ENCODE measurements around the gene REC114.
A peak's percentile ranks its signal among the peaks of the same experiment; 100 is the strongest.
"Not testable (repeated sequence)": the region's sequence is repeated elsewhere in the genome, so short reads cannot be mapped to it uniquely, and the experiment has no call there.

REC114 gene, protein sequence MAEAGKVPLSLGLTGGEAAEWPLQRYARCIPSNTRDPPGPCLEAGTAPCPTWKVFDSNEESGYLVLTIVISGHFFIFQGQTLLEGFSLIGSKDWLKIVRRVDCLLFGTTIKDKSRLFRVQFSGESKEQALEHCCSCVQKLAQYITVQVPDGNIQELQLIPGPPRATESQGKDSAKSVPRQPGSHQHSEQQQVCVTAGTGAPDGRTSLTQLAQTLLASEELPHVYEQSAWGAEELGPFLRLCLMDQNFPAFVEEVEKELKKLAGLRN

DNA sequence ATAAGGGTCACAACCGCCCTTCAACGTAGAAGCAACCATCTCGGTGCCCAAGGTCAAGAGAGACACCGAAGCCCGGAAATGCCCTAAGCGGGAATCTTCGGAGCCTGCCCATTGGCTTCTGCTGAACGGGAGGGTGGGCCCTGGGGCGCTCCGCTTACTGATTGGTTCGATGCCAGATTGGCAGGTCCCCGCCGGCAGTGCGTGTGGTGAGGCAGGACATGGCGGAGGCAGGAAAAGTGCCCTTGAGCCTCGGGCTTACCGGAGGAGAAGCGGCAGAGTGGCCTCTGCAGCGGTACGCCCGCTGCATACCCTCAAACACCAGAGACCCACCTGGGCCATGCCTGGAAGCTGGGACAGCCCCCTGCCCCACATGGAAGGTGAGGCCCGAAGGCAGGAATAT is at the start of gene REC114:
TSS of gene REC114 (plus strand) at position 197 of the 400 bp plus-strand sequence. CDS start at position 219, 22 bp downstream.
- DNase-seq, result no peak

DNA sequence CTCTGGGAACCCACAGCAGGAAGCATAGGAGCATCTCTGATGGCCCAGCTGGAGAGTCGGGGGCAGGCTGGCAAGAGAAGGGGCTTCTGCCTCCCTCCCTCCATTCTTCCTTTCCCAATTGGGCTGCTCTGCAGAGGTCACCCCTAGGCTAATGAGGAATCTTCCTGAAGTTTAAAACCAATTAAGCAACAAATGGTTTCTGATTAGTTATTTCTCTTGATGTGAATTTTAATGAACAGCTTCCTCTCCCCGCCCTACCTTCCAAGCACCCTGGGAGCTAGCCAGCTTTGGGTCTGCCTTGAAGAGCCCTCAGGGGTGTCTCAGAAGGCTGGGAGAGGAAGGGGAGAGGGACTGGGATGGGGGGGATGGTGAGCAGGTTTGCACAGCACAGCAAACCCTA is 49.6 kb upstream of the REC114 start:
- no peak for DNase-seq

DNA sequence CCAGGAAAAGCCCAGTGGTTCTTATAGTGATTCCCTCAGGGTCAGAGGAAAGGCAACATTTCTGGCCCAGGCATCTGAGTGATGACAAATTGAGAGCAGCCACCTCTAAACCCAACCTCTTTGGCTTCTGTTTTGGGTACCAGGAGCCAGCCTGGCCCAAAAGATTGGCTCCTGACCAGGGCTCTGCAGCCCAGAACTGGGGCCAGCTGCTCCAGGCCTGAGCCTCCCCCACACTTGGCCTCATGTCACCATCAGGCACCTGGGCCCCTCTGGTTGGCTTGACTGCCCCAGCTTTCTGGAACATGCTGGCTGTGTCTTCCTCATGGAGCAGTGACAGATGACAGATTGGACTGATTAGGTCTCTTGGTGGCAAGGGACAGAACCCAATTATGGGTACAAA is 48.2 kb upstream of the REC114 start:
- peak; percentile 34 for DNase-seq

DNA sequence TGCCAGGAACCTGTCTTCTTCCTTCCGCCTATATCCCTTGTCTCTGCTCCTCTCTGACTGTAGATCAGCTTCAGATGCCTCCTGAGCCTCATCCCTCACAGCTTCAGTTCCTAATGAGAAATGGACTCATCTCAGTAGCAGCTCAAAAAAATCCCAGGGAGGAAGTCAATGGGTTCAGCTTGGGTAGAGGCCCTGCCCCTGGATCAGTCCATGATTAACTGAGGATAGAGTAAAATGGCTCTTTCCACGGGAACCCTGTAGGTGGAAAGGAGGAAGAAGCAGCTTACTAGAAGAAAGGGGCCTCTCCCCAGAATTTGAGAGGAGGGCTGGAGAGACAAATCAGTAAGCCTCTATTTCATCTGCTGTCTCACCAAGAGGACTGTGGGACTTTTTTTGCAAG is 47.3 kb upstream of the REC114 start:
- DNase-seq, result no peak

DNA sequence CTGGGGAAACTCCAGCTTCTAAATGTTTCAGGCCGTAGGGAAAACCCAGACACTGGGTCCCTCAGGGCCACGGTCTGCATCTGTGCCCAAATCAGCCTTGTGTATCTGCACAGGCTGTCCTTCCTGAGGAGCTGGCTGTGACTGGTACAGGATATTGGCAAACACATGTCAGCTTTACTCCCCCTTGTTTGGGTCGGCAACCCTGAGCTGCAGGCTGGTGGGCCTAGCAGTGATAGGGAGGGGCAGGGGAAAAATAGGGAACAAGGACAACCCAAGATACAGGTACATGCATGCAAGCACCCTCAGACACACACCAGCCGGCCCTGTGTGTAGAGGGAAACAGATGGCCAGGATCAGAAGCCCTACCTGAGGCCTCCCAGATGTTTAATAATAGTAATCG is 45.5 kb upstream of the REC114 start:
- no peak for DNase-seq

DNA sequence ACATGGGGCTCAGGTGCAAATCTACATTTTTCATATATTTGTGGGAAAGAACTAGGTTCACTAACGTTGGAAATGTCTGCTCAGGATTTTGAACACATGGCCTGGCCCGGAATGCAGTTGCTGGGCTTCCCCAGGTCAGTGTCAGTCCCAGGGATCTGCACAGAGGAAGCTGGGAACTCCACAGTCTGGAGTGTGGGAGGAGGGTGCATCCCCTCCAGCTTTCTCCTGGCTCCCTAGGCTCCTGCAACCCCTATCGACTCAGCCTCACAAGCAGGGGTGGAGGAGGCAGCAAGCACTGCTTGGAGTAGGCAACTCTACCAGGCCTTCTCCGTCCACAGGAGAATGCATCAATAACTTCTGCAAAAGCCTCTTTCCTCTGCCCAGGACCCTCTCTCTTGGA is 44.1 kb upstream of the REC114 start:
- DNase-seq, result no peak

DNA sequence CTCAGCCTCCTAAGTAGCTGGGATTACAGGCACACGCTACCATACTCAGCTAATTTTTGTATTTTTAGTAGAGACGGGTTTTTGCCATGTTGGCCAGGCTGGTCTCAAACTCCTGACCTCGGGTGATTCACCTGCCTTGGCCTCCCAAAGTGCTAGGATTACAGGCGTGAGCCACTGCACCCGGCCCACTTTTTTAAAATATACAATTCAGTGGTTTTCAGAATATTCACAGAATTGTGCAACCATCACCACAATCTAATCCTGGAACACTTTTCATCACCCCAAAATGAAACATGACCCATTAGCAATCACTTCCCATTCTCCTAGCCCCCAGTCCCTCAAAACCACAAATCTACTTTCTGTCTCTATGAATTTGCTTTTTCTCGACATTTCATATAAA is 42.7 kb upstream of the REC114 start:
- DNase-seq, result not testable (repeated sequence)

DNA sequence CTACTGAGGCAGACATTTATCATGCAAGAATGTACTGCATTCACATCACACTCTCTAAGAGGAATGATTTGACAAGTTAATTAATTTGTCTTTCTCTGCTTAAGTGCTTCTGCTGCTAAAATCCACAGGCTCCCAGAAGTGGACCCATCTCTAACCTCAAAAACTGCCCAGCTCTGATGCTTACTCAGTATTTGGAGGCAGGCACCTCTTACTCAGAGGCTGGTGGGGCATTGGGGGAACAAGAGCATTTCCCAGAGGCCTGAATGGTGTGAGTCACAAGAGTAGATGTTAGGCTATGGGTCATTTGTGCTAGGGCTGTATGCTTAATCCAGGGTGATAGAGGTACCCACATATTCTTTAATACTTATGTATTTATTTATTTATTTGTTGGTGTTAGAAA is 39.8 kb upstream of the REC114 start:
- DNase-seq, result no peak

DNA sequence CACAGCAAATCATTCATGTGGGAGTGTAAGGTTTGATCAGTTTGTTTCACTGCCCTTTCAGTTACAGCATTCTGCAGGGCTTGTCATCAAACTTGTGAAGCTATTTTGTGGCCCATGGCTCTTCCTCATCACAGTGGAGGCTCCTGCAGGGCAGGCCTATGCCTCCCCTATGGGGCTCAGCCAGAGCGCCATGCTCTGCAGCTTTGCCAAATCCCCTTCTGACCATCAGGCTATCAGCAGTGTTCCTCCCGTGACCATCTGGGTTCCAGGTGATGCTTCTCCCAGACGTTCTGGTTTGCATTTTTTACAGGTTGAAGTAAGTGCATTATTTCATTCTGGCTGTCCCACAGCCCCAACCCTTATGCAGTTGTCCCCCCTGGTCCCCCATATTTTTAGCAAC is 28.1 kb upstream of the REC114 start:
- DNase-seq, result no peak

DNA sequence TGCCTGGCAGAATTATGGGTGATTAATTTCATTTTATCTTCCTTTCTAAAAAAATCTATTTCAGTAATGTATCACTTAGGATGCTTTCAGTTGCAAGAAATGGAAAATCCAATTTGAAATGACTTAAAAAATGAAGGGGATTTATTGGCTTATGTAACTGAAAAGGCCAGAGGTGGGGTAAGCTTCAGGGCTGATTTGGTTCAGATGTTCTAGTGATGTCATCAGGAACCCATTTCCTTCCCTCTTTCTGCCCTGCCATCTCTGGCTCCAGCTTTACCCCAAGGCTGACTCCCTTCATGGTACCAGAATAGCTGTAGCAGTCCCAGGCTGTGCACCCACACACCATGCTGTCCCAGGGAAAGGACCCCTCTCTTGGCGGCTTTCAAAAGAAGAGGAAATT is 18.5 kb upstream of the REC114 start:
- no peak for DNase-seq

DNA sequence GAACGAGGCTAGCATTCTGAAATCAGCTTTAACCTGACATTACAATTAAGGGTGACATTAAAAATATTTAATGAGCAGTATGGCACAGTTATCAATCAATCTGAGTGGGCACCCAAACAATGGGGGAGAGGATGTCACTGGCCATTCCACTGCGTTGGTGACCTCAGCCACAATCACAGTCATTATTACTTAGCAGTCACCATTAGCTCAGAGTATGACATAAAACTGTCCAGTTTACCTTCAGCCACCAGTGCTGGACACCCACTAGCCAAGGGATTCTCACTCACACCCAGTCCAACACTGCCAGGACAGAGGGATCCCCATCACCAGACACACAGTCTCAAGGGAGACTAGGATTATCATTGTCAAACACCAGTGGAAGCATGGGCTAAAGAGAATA is 17.5 kb upstream of the REC114 start:
- DNase-seq, result no peak

DNA sequence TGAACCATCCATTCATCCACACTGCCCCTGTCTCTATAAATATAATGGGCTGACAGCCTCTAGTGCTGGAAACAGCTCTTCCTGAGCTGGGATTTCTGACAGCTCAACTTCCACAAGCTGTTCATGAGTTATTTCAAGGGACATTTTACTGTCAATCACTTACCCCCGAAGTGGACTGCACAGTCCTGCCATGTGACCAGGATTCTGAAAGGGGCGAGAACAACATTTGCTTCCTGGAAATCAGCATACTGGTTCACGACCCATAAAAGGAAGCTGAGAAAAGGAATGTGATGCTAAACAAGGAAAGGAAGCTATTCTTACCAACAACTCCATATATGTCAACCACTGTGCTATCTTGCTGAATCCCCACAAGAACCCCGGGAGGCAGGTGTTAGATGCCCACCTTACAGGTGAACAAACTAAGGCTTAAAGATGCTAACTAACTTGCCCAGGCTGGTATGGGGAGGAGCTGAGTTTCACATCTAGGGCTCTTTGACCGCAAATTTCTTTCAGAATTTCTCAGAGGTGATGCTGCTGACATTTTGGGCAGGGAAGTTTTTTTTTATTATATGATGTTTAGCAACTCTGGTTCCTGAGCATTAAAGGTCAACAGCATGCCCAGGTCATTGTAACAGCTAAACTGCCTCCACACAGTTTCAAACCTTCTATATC is 16.5 kb upstream of the REC114 start:
- no peak for DNase-seq

DNA sequence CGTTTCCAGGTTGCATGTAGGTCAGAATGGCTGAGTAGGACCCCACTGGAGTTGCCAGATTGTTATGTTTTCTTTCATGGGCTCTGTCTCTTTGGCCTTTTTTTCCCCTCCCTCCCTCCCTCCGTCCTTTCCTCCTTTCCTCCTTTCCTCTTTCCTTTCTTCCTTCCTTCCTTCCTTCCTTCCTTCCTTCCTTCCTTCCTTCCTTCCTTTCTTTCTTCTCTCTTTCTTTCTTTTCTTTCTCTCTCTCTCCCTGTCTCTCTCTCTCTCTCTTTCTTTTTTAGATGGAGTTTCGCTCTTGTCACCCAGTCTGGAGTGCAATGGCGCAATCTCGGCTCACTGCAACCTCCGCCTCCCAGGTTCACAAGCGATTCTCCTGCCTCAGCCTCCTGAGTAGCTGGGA is 11.6 kb upstream of the REC114 start:
- DNase-seq, result not testable (repeated sequence)

DNA sequence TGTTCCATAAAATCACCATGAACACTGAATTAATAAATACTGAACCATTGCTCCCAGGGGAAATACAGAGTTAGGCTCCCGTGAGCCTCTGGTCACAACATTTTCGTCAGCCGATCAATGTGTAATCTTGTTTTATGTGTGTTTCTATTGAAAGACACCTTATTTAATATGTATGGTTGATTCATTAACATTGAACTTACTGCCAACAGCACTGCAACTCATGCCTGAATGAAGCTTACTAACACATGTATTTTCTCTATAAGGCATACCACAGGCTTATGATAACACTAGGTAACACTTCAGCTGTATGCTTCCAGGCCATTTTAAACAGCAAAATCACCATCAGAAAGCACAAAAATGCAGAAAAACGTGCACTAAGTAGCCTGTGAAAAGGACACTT is 9.1 kb upstream of the REC114 start:
- DNase-seq, result no peak

DNA sequence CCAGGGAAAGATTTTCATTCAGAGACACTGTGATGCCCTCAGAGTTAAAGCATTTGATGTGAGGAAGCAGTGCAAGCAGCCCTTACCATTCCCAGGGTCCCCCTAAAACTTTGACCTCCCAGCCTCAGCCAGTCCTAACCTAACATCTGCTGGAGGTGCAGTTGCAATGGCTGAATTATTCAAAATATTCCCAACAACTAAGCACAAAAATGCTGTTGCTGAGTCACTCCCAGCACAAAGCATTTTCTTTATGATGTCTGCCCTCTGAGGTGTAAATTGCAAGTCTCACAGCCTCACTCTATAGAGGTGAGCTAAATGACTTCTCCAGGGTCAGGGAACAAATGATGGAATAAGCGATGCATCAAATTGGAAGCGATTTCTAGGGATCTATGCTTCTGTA is 6.4 kb upstream of the REC114 start:
- no peak for DNase-seq

DNA sequence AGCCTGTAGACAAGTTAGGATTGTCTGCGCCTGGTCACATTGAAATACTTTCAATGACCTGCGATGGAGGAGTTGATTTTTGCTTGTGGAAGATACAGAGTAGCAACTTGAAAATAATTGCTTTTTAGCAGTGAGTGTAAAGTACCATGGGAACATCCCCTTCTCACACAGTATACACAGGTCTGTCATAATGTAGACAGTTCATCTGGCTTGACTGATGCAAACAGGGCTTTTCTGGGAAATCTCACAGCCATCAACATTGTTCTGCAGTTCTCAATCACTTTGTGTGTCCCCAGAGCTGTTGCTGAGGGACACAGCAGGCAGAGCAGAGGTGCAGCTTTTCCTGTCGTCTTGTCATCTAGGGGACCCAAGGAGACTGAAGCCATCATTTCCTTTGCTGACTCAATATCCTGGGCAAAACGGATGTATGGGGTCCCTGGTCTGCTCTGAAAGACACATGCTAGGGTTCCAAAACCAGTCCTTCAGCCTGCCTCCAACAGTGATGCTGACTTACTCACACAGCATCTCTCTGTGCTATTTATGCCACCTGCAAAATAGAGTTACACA is 5.3 kb upstream of the REC114 start:
- no peak for DNase-seq

DNA sequence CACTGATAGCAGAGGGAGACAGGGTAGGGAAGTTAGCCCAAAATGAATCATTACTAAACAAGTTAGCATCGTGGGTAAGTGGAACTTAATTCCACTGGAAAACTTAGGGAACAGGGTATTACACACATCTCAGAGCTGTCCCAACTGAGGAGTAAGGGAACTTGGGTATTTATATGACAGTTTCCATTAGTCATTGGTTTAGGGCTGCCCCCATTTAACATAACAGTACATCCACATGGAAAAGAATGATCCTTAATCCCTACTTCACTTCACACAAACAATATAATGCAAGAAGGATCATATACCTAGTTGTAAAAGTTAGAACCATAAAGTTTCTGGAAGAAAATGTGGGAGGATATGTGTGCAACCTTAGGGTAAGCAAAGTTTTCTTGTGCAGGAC is 4.3 kb upstream of the REC114 start:
- DNase-seq, result no peak

DNA sequence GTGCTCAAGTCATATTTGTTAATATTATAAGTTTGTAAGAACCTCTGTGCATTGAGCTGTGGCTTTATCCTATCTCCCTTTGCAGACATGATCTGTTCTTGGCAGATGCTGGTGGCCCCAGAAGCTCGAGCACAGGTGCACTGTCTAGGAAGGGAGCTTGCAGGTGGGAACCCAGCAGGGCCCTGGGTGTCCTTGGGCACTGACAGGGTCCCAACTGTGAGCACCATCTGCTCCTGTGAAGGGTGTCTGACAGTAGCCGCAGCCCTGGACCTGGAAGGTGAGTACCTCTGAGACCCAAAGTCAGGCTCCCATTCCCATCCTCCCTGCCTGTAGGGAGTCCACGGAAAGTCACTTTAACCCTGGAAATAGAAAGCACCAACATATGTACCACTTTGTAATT is 2.4 kb upstream of the REC114 start:
- no peak for DNase-seq

DNA sequence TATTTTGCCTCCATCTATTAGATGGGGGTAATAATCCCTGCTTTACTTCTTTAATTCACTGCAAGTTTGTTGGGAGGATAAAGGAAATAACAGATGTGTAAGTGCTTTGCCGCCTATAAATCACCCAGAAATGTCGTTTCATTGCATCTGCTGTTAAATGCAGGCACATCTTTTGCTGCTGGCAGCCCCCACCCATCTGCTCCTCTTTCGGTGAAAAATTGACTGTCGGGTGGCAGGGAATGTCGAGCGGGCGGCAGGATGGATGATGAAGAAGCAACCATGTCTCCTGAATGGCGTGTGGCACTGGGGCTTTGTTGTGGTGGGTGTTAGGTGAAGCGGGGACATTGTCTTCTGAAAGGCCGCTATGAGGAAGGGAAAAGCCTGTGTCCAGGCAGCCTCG is 543 bp upstream of the REC114 start:
- DNase-seq, result no peak

DNA sequence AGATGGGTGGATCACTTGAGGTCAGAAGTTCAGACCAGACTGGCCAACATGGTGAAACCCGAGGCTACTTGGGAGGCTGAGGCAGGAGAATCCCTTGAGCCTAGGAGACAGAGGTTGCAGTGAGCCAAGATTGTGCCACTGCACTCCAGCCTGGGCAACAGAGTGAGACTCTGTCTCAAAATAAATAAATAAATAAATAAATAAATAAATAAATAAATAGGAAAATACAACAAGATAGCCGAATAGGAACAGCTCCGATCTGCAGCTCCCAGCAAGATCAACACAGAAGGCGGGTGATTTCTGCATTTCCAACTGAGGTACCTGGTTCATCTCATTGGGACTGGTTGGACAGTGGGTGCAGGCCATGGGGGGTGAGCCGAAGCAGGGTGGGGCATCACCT is 4.5 kb downstream of the REC114 start:
- DNase-seq, result not testable (repeated sequence)

DNA sequence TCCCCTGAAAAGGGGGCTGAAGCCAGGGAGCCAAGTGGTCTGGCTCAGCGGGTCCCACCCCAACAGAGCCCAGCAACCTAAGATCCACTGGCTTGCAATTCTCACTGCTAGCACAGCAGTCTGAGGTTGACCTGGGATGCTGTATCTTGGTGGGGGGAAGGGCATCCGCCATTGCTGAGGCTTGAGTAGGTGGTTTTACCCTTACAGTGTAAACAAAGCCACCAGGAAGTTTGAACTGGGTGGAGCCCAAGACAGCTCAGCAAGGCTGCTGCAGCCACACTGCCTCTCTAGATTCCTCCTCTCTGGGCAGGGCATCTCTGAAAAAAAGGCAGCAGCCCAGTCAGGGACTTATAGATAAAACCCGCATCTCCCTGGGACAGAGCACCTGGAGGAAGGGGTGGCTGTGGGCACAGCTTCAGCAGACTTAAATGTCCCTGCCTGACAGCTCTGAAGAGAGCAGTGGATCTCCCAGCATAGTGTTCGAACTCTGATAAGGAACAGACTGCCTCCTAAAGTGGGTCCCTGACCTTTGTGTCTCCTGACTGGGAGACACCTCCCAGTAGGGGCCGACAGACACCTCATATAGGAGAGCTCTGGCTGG is 5.3 kb downstream of the REC114 start:
- DNase-seq, result not testable (repeated sequence)

DNA sequence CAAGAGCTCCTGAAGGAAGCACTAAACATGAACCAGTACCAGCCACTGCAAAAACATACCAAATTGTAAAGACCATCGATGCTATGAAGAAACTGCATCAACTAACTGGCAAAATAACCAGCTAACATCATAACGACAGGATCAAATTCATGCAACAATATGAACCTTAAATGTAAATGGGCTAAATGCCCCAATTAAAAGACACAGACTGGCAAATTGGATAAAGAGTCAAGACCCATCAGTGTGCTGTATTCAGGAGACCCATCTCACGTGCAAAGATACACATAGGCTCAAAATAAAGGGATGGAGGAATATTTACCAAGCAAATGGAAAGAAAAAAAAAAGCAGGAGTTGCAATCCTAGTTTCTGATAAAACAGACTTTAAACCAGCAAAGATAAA is 7.0 kb downstream of the REC114 start:
- DNase-seq, result not testable (repeated sequence)

DNA sequence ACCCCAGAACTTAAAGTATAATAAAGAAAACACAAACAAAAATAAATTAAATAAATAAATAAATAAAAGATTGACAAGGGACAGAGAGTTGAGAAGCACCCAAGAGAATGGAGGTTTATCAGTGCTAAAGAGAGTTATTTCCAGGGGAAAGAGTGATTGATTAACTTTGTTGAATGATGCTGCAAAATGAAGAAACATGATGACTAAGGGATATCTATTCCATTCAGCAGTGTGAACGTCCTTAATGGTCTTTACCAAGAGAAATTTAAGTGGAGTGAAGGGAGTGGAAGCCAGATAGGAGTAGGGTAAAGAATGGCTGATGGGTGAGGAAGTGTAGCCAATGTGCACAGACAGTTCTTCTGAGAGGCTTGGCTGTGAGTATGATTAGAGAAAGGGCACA is 11.1 kb downstream of the REC114 start:
- DNase-seq, result no peak

DNA sequence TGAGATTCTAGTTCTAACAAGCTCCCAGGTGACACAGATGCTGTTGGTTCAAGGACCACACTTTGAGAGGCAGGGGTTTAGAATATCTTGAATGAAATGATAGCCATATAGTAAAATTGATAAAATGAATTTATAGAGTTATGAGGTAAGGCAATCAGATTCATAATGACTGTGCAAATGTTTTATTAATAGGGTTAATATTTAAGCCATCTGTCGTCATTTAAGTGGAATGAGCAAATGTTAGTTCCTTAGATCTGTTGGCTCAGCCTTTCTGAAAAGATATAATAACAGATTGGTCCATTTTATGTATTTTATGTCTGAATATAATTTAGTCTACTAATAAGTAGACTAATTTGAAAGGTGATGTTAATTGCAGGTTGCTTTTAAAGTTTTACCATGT is 12.9 kb downstream of the REC114 start:
- no peak for DNase-seq

All from NCI-H446 treated with DMSO at 0.1 percent for 48 hours (cell line).